ENCODE data around the gene MPZL1.

DNA sequence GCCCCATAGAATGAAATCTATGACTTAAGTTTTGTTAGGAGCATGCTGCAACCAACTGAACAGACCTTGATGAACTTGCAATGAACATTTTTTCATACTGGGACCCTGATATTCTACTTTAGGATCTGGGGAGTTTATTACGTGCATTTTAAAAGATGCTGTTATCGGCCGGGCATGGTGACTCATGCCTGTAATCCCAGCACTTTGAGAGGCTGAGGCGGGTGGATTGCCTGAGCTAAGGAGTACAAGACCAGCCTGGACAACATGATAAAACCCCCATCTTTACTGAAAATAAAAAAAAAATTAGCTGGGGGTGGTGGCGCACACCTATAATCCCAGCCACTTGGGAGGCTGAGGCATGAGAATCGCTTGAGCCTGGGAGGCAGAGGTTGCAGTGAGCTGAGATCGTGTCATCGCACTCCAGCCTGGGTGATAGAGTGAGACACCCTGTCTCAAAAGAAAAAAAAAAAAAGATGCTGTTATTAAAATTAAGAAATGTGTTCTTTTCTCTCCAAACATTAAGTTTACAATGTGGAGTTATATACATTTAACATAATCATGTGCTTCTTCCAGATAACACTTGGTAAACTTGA lies 7.1 kb downstream of the MPZL1 start:
- TF ChIP-seq, protein P1, sequence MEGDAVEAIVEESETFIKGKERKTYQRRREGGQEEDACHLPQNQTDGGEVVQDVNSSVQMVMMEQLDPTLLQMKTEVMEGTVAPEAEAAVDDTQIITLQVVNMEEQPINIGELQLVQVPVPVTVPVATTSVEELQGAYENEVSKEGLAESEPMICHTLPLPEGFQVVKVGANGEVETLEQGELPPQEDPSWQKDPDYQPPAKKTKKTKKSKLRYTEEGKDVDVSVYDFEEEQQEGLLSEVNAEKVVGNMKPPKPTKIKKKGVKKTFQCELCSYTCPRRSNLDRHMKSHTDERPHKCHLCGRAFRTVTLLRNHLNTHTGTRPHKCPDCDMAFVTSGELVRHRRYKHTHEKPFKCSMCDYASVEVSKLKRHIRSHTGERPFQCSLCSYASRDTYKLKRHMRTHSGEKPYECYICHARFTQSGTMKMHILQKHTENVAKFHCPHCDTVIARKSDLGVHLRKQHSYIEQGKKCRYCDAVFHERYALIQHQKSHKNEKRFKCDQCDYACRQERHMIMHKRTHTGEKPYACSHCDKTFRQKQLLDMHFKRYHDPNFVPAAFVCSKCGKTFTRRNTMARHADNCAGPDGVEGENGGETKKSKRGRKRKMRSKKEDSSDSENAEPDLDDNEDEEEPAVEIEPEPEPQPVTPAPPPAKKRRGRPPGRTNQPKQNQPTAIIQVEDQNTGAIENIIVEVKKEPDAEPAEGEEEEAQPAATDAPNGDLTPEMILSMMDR (IDR thresholded peaks at IDR 0.05; ENCODE audit: low read depth, low read length, poor library complexity, severe bottlenecking), result no peak
- TF ChIP-seq EZH2phosphoT487 (IDR thresholded peaks at IDR 0.05; ENCODE audit: borderline replicate concordance, low read length), result no peak

All from DOHH2 (cell line).